Epithelial cell of esophagus (primary cell): ENCODE measurements around the gene PFKP.
A peak's percentile ranks its signal among the peaks of the same experiment; 100 is the strongest.
"Not testable (repeated sequence)": the region's sequence is repeated elsewhere in the genome, so short reads cannot be mapped to it uniquely, and the experiment has no call there.

ENCODE experiments used
- DNase-seq: peaks from one replicate; pipeline ENCODE4 v3.0.0; 2010; ENCODE audit warnings: low read depth
- H3K4me3 ChIP-seq: 2 replicates; pipeline ENCODE4 v1.5.1; 2011; ENCODE audit warnings: mild to moderate bottlenecking, low read length, control low read depth
- CTCF ChIP-seq: IDR thresholded peaks from 2 replicates; pipeline ENCODE4 v1.5.1; 2011; ENCODE audit warnings: low read depth, mild to moderate bottlenecking, low read length, control low read depth, inconsistent platforms; ENCODE audit not compliant: insufficient read depth; ENCODE audit errors: missing control alignments

PFKP gene

DNA sequence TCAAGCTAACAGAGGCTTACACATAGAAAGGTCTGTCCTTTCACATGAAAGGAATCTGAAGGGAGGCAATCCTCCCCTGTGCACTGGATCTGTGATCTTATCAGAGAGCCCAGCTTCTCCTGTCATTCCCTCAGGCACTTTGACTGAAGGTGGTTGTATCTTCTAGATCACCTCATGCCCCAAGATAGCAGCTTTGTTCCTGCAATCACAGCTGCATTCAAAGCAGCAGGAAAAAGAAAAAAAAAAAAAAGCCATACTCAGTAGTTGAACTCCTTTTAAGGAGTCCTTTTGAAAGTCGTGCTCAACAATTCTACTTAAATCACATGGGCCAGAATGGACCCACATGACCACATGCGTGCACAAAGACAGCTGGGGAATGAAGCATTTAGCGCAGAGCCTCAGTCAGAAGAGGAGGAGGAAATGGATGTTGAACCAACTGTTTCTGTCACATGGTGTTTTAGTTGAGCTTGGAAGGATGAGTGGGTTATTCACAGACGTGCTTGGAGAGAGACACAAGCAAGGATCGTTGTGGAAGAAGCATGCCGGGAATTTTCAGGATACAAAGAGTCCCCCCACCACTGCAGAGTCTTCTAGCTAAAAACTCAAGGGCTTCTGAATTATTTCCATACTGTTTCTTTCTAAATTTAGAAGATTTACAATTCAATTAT, 13.0 kb upstream of the PFKP start:
- H3K4me3 ChIP-seq = no peak overlapping the region
- no peak for DNase-seq
- TF ChIP-seq CTCF = no peak

- TF ChIP-seq CTCF = no peak
- no peak overlapping the region for H3K4me3 ChIP-seq
- no peak for DNase-seq
Observed at GRCh38 chr10:3054851-3055199, 12.5 kb upstream of the PFKP start.

GRCh38 chr10:3056280-3057037, 10.9 kb upstream of the PFKP start:
- DNase-seq = no peak
- TF ChIP-seq CTCF = no peak
- no peak overlapping the region for H3K4me3 ChIP-seq

GRCh38 chr10:3057946-3058345, 9.4 kb upstream of the PFKP start:
- no peak for TF ChIP-seq CTCF
- H3K4me3 ChIP-seq = no peak overlapping the region
- no peak for DNase-seq

DNA sequence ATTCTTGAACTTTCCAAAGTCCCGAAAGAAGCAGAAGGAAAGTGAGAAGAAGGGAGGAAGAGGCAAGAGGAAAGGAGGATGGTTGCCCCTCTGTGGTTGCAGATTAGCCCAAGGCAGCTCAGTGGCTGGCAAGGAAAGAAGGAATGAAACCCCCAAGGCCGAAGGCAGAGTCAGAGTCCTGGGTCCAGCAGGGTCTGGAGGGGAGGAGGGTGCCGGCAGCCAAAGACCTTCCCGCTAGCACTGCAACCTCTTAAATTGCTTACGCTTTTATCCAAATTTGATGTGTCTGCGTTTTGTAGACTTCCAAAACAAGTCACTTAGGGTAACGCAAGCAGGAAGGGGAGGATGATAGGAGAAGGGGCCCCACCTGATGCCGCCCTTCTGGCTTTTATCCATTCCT, 7.4 kb upstream of the PFKP start:
- DNase-seq = no peak
- no peak overlapping the region for H3K4me3 ChIP-seq
- no peak for TF ChIP-seq CTCF

GRCh38 chr10:3060481-3060889, 6.9 kb upstream of the PFKP start:
- TF ChIP-seq CTCF = no peak
- DNase-seq = no peak
- H3K4me3 ChIP-seq = no peak overlapping the region

DNA sequence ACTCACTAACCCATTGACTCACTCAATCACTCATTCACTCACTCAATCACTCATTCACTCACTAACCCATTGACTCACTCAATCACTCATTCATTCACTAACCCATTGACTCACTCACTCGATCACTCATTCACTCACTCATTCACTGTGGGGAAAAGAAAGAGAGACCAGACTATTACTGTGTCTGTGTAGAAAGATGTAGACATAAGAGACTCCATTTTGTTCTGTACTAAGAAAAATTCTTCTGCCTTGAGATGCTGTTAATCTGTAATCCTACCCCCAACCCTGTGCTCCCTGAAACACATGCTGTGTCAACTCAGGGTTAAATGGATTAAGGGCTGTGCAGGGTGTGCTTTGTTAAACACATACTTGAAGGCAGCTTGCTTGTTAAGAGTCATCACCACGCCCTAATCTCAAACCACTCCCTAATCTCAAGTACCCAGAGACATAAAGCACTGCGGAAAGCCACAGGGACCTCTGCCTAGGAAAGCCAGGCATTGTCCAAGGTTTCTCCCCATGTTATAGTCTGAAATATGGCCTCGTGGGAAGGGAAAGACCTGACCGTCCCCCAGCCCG, 5.9 kb upstream of the PFKP start:
- DNase-seq = peak; percentile 42
- H3K4me3 ChIP-seq = not testable (repeated sequence)
